Calu3 (cell line): ENCODE measurements around the gene OSBP2. TPM values are rescaled to one million over a fixed set of nuclear protein-coding genes. Genes with fewer than 3 reads are reported as not detected.

Source experiments
- BruUV-seq: library from RNA; stranded (reverse); fragments of 400-500 nt; replicated peaks from 2 replicates; lab custom pipeline; 2021; lab: Mats Ljungman, UMichigan
- CTCF ChIA-PET: fragments of 300-600 bp; sonication (Branson Sonifier 250); formaldehyde crosslinking; loops from one replicate; lab custom pipeline; 2022; ENCODE audit warnings: antibody characterized with exemption; lab: Charles Lee
- DNase-seq: peaks from one replicate; pipeline ENCODE4 v3.0.0; 2022
- H3K27ac Mint-ChIP-seq: one replicate; pipeline ENCODE4 v1.8.0; 2022; ENCODE audit warnings: mixed read lengths; ENCODE audit not compliant: unreplicated experiment
- H3K27me3 Mint-ChIP-seq: one replicate; pipeline ENCODE4 v1.8.0; 2022; ENCODE audit warnings: mixed read lengths; ENCODE audit not compliant: unreplicated experiment
- H3K36me3 Mint-ChIP-seq: one replicate; pipeline ENCODE4 v1.8.0; 2022; ENCODE audit warnings: mild to moderate bottlenecking, moderate library complexity, mixed read lengths; ENCODE audit not compliant: insufficient read depth, unreplicated experiment
- H3K4me1 Mint-ChIP-seq: one replicate; pipeline ENCODE4 v1.8.0; 2022; ENCODE audit warnings: mild to moderate bottlenecking, low read depth, mixed read lengths; ENCODE audit not compliant: unreplicated experiment
- H3K4me3 Mint-ChIP-seq: one replicate; pipeline ENCODE4 v1.8.0; 2022; ENCODE audit warnings: mild to moderate bottlenecking, low read depth, moderate library complexity, mixed read lengths; ENCODE audit not compliant: unreplicated experiment
- H3K9me3 Mint-ChIP-seq: one replicate; pipeline ENCODE4 v1.8.0; 2022; ENCODE audit warnings: low read depth, mixed read lengths; ENCODE audit not compliant: unreplicated experiment
- CTCF ChIP-seq: fragments of 200-600 bp; IDR thresholded peaks from one replicate; pipeline ENCODE4 v1.8.0; 2022; ENCODE audit warnings: antibody characterized with exemption; ENCODE audit not compliant: unreplicated experiment
- intact Hi-C: fragments of 100-400 bp; cut with micrococcal nuclease; formaldehyde crosslinking; loops from one replicate; pipeline ENCODE4 v1.10.0; 2022; ENCODE audit not compliant: unreplicated experiment
- total RNA-seq: library from RNA; stranded (reverse); gene quantifications from 2 replicates; pipeline ENCODE4 v1.2.3, GENCODE V29; 2022

OSBP2 gene
- total RNA-seq, 1 experiment from 2014 or later = 5.2 TPM

- Mint-ChIP-seq H3K4me3 (no peak overlapping the region), H3K27ac (no peak overlapping the region), H3K9me3 (no peaks in the 10 kb centered on the region), H3K4me1 (peaks cover 8% of the 10 kb centered on the region), H3K27me3 (no peaks in the 10 kb centered on the region), H3K36me3 (no peaks in the 10 kb centered on the region)
- DNase-seq = no peak
- CTCF ChIA-PET = no interaction called here
- intact Hi-C loops = no loop called here
- TF ChIP-seq CTCF = no peak
- BruUV-seq = no TSS peak
These were observed 190.9 kb downstream of the OSBP2 start for GRCh38 chr22:30885591-30885990.

GRCh38 chr22:30887453-30887852 is 192.8 kb downstream of the OSBP2 start:
- intact Hi-C loops = no loop called here
- TF ChIP-seq CTCF = no peak
- Mint-ChIP-seq H3K4me1 (peaks cover 4% of the 10 kb centered on the region), H3K36me3 (no peaks in the 10 kb centered on the region), H3K9me3 (no peaks in the 10 kb centered on the region), H3K4me3 (no peak overlapping the region), H3K27ac (no peak overlapping the region), H3K27me3 (no peaks in the 10 kb centered on the region)
- CTCF ChIA-PET = no interaction called here
- BruUV-seq = no TSS peak
- no peak for DNase-seq

GRCh38 chr22:30887861-30888260 is 193.2 kb downstream of the OSBP2 start:
- H3K27me3 Mint-ChIP-seq = no peaks in the 10 kb centered on the region
- intact Hi-C loops = no loop called here
- CTCF ChIA-PET = no interaction called here
- BruUV-seq = no TSS peak
- no peak overlapping the region for H3K27ac Mint-ChIP-seq
- no peaks in the 10 kb centered on the region for H3K9me3 Mint-ChIP-seq
- no peak for TF ChIP-seq CTCF
- no peaks in the 10 kb centered on the region for H3K4me1 Mint-ChIP-seq
- no peaks in the 10 kb centered on the region for H3K36me3 Mint-ChIP-seq
- H3K4me3 Mint-ChIP-seq = no peak overlapping the region
- no peak for DNase-seq

- DNase-seq = no peak
- Mint-ChIP-seq H3K27me3 (no peaks in the 10 kb centered on the region), H3K4me3 (no peak overlapping the region), H3K27ac (no peak overlapping the region), H3K4me1 (no peaks in the 10 kb centered on the region), H3K36me3 (no peaks in the 10 kb centered on the region), H3K9me3 (no peaks in the 10 kb centered on the region)
- intact Hi-C loops = no loop called here
- no peak for TF ChIP-seq CTCF
- CTCF ChIA-PET = interaction anchor here (0.7 to 1.6 kb wide), 4 partner anchors 18 to 73 kb away, joined by 3 to 7 read pairs (median 3); no protein-coding TSS in a partner anchor
- BruUV-seq = no TSS peak
These were observed 194.8 kb downstream of the OSBP2 start for GRCh38 chr22:30889268-30889995.
